OCI-LY3 (cell line): ENCODE measurements around the gene EIF4EBP2.

Source experiments
- H2AFZ ChIP-seq: fragments of 200-600, 300-600 bp; shearing (Covaris generic); 2 replicates; pipeline ENCODE4 v1.6.0; 2014; ENCODE audit warnings: antibody characterized with exemption, low read depth, low read length
- H3K27ac ChIP-seq: fragments of 200-600, 300-600 bp; sonication (generic); 2 replicates; pipeline ENCODE4 v1.5.1; 2014; ENCODE audit warnings: mild to moderate bottlenecking, low read length, moderate library complexity, mixed read lengths
- H3K27me3 ChIP-seq: fragments of 200-600, 300-600 bp; sonication (generic); 2 replicates; pipeline ENCODE4 v1.6.1; 2014; ENCODE audit warnings: low read depth, low read length, mixed read lengths
- H3K36me3 ChIP-seq: fragments of 200-600, 300-600 bp; sonication (generic); replicated peaks from 2 replicates; pipeline ENCODE3; 2014; ENCODE audit warnings: low read depth, low read length, mixed read lengths
- H3K4me1 ChIP-seq: fragments of 300-600, 200-600 bp; sonication (generic); 2 replicates; pipeline ENCODE4 v1.6.1; 2014; ENCODE audit warnings: low read length, mixed read lengths
- H3K4me2 ChIP-seq: fragments of 200-600, 300-600 bp; sonication (generic); 2 replicates; pipeline ENCODE4 v1.6.1; 2014; ENCODE audit warnings: low read length, mixed read lengths
- H3K4me3 ChIP-seq: fragments of 300-600, 200-600 bp; sonication (generic); 2 replicates; pipeline ENCODE4 v1.5.1; 2014; ENCODE audit warnings: antibody characterized with exemption, mild to moderate bottlenecking, low read length, moderate library complexity
- H3K79me2 ChIP-seq: fragments of 300-600, 200-600 bp; shearing (Covaris generic); 2 replicates; pipeline ENCODE4 v1.6.1; 2014; ENCODE audit warnings: mild to moderate bottlenecking, low read length, mixed read lengths
- H3K9ac ChIP-seq: fragments of 300-600, 200-600 bp; shearing (Covaris generic); 2 replicates; pipeline ENCODE4 v1.6.0; 2014; ENCODE audit warnings: mild to moderate bottlenecking, low read length, moderate library complexity
- H3K9me3 ChIP-seq: fragments of 200-600, 300-600 bp; shearing (Covaris generic); 2 replicates; pipeline ENCODE4 v1.6.1; 2014; ENCODE audit warnings: low read length, mixed read lengths; ENCODE audit not compliant: insufficient read depth
- H4K20me1 ChIP-seq: fragments of 200-600, 300-600 bp; sonication (generic); 2 replicates; pipeline ENCODE4 v1.6.1; 2016; ENCODE audit warnings: low read length, mixed read lengths; ENCODE audit not compliant: insufficient read depth
- EZH2phosphoT487 ChIP-seq: fragments of 200-600 bp; shearing (Covaris generic); IDR thresholded peaks from 2 replicates; pipeline ENCODE4 v1.6.1; 2018; ENCODE audit warnings: antibody characterized with exemption, mixed run types, low read depth
- TF ChIP-seq, protein P1 (sequence below): fragments of 200-600, 300-600 bp; sonication (generic); IDR thresholded peaks from 2 replicates; pipeline ENCODE4 v1.5.1; 2014; ENCODE audit warnings: antibody characterized with exemption, low read length, low read depth

The EIF4EBP2 gene

GRCh38 chr10:70437721-70438120, 33.8 kb downstream of the EIF4EBP2 start:
- TF ChIP-seq, protein P1, sequence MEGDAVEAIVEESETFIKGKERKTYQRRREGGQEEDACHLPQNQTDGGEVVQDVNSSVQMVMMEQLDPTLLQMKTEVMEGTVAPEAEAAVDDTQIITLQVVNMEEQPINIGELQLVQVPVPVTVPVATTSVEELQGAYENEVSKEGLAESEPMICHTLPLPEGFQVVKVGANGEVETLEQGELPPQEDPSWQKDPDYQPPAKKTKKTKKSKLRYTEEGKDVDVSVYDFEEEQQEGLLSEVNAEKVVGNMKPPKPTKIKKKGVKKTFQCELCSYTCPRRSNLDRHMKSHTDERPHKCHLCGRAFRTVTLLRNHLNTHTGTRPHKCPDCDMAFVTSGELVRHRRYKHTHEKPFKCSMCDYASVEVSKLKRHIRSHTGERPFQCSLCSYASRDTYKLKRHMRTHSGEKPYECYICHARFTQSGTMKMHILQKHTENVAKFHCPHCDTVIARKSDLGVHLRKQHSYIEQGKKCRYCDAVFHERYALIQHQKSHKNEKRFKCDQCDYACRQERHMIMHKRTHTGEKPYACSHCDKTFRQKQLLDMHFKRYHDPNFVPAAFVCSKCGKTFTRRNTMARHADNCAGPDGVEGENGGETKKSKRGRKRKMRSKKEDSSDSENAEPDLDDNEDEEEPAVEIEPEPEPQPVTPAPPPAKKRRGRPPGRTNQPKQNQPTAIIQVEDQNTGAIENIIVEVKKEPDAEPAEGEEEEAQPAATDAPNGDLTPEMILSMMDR: no peak
- no peak for TF ChIP-seq EZH2phosphoT487
- no peaks in the 10 kb centered on the region for H4K20me1 ChIP-seq

GRCh38 chr10:70440296-70441160, 36.6 kb downstream of the EIF4EBP2 start:
- Histone ChIP-seq H3K4me2 (no peak overlapping the region), H3K4me3 (no peak overlapping the region), H3K4me1 (no peaks in the 10 kb centered on the region), H3K27me3 (no peaks in the 10 kb centered on the region), H3K9me3 (no peaks in the 10 kb centered on the region), H3K79me2 (no peaks in the 10 kb centered on the region), H3K27ac (no peak overlapping the region), H3K36me3 (no peaks in the 10 kb centered on the region), H2AFZ (no peak overlapping the region), H3K9ac (no peak overlapping the region), H4K20me1 (no peaks in the 10 kb centered on the region)
- no peak for TF ChIP-seq EZH2phosphoT487
- TF ChIP-seq, protein P1: no peak

More at GRCh38 chr10:70437721-70438120, 33.8 kb downstream of the EIF4EBP2 start:
- H3K4me1 ChIP-seq: no peaks in the 10 kb centered on the region
- H2AFZ ChIP-seq: no peak overlapping the region
- no peak overlapping the region for H3K27ac ChIP-seq
- H3K9ac ChIP-seq: no peak overlapping the region
- H3K9me3 ChIP-seq: no peaks in the 10 kb centered on the region
- H3K36me3 ChIP-seq: no peaks in the 10 kb centered on the region
- H3K4me3 ChIP-seq: no peak overlapping the region
- no peaks in the 10 kb centered on the region for H3K79me2 ChIP-seq
- H3K27me3 ChIP-seq: no peaks in the 10 kb centered on the region
- H3K4me2 ChIP-seq: no peak overlapping the region

DNA sequence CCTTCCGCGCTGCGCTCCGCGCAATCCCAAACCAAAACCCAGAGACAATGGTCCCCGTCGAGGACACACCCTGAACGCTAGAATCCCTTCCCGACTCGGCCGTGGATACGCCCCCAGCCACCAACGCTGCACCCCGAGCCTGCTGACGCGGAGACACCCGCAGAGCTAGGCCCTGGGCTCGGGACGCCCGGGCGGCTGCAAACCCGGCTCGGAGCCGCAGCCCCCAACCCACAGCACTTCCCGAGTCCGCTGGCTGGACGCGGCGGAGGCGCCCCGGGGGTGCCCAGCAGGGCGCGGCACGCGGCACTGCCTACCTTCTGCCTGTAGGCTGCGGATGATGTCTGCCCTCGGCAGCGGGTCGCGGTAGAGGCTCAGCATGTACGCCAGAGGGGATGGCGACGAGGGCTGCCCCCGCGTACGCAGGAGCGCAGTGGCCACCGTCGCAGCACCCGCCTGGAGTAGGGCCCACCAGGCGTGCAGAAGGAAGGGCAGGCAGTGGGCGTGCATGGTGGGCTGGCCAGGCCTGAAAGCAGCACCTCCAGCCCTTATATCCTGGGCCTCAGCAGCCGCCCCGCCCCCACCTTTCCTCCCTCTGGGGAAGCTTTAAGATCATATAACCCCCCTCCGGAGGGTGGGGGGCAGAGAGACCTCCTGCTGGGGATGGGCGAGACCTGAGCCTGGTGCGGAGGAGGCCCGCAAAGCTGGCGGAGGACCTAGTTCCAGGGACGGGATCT, 37.4 kb downstream of the EIF4EBP2 start, which contains the start of gene NODAL:
TSS of gene NODAL (minus strand) at position 521 of the 734 bp plus-strand sequence. CDS start at position 507, 14 bp downstream.
- Histone ChIP-seq H3K4me2 (no peak within 1 kb of the TSS), H3K9ac (no peak within 1 kb of the TSS), H3K27me3 (no peaks in the 10 kb centered on the region), H3K79me2 (no peaks in the 10 kb centered on the region), H3K9me3 (no peaks in the 10 kb centered on the region), H3K36me3 (no peaks in the 10 kb centered on the region), H3K27ac (no peak within 1 kb of the TSS), H2AFZ (no peak within 1 kb of the TSS), H3K4me1 (no peaks in the 10 kb centered on the region), H3K4me3 (no peak within 1 kb of the TSS), H4K20me1 (no peaks in the 10 kb centered on the region)
- TF ChIP-seq EZH2phosphoT487: no peak
- TF ChIP-seq, protein P1: no peak

GRCh38 chr10:70441895-70442309, 38.0 kb downstream of the EIF4EBP2 start:
- Histone ChIP-seq H3K4me1 (no peaks in the 10 kb centered on the region), H4K20me1 (no peaks in the 10 kb centered on the region), H2AFZ (no peak overlapping the region), H3K27ac (no peak overlapping the region), H3K27me3 (no peaks in the 10 kb centered on the region), H3K79me2 (no peaks in the 10 kb centered on the region), H3K4me3 (no peak overlapping the region), H3K9ac (no peak overlapping the region), H3K36me3 (no peaks in the 10 kb centered on the region), H3K9me3 (no peaks in the 10 kb centered on the region), H3K4me2 (no peak overlapping the region)
- TF ChIP-seq EZH2phosphoT487: no peak
- TF ChIP-seq, protein P1: no peak
